HFFc6 (cell line): Measurements from ENCODE around the gene SDF4. TPM values are rescaled to one million over a fixed set of nuclear protein-coding genes. Genes with fewer than 3 reads are reported as not detected.

Experiments used
- microRNA-seq: library from miRNA; unstranded; fragments of <30 nt; microRNA quantifications from one replicate; pipeline ENCODE4, GENCODE V29; 2019
- total RNA-seq, 6 experiments: library from RNA; stranded (reverse); fragmentation: NEBNext Ultra II Directional; extraction: Animal tissue kit (Norgen Biotek cat#: 25700); gene quantifications; 2 replicates in 1 of 6; 3 replicates in 5 of 6; pipeline ENCODE4 v1.2.3, GENCODE V29; 2021

The SDF4 gene
- total RNA-seq, 6 experiments from 2014 or later: 182 to 231 (median 196) TPM

Small RNA genes within 50 kb of the gene (microRNA-seq; reads per million reads assigned to microRNA genes)
- not detected for gene MIR200A
- 3.1 reads per million for gene MIR200B
- not detected for gene MIR429

Other genes starting within 250 kb of the SDF4 start
- under 1 TPM in 2 of 6 experiments, not detected in 4; 0.17 to 0.18 TPM for gene PERM1, start 249.9 kb downstream of the SDF4 start, total RNA-seq
- 10 to 100 TPM; 14.1 to 17.4 (median 15.6) TPM for gene HES4, start 231.9 kb downstream of the SDF4 start, total RNA-seq
- gene ISG15, start 218.5 kb downstream of the SDF4 start, total RNA-seq: 10 to 100 TPM; 38.4 to 89.1 (median 42.1) TPM
- gene AGRN, start 211.9 kb downstream of the SDF4 start, total RNA-seq: 100 to 1,000 TPM; 131 to 164 (median 140) TPM
- gene RNF223, start 157.7 kb downstream of the SDF4 start, total RNA-seq: not detected
- gene C1orf159, start 115.9 kb downstream of the SDF4 start, total RNA-seq: 10 to 100 TPM in 1 of 6 experiments, 1 to 10 TPM in 5; 8.7 to 10.3 (median 9.6) TPM
- gene TTLL10, start 58.1 kb downstream of the SDF4 start, total RNA-seq: not detected
- gene TNFRSF18, start 25.4 kb downstream of the SDF4 start, total RNA-seq: not detected
- gene TNFRSF4, start 17.8 kb downstream of the SDF4 start, total RNA-seq: under 1 TPM in 1 of 6 experiments, not detected in 5; 0.17 TPM
- gene B3GALT6, start 236 bp upstream of the SDF4 start, total RNA-seq: 10 to 100 TPM; 24.5 to 35.7 (median 25.8) TPM
- gene C1QTNF12, start 14.7 kb upstream of the SDF4 start, total RNA-seq: 1 to 10 TPM in 3 of 6 experiments, under 1 TPM in 3; 0.31 to 1.7 (median 1.1) TPM
- gene UBE2J2, start 41.9 kb upstream of the SDF4 start, total RNA-seq: 10 to 100 TPM; 56.2 to 67.9 (median 61.1) TPM
- gene SCNN1D, start 48.4 kb upstream of the SDF4 start, total RNA-seq: 1 to 10 TPM; 1.4 to 3.0 (median 2.0) TPM
- 10 to 100 TPM; 39.4 to 50.8 (median 42.6) TPM for gene ACAP3, start 75.9 kb upstream of the SDF4 start, total RNA-seq
- gene PUSL1, start 76.6 kb upstream of the SDF4 start, total RNA-seq: 10 to 100 TPM; 23.5 to 28.7 (median 25.6) TPM
- 10 to 100 TPM; 65.6 to 78.3 (median 69.8) TPM for gene INTS11, start 92.7 kb upstream of the SDF4 start, total RNA-seq
- gene CPTP, start 92.8 kb upstream of the SDF4 start, total RNA-seq: 10 to 100 TPM; 24.6 to 31.5 (median 26.6) TPM
- under 1 TPM; 0.07 to 0.20 (median 0.13) TPM for gene TAS1R3, start 99.3 kb upstream of the SDF4 start, total RNA-seq
- gene DVL1, start 117.4 kb upstream of the SDF4 start, total RNA-seq: 10 to 100 TPM; 73.8 to 96.6 (median 74.5) TPM
- gene MXRA8, start 126.6 kb upstream of the SDF4 start, total RNA-seq: 100 to 1,000 TPM; 438 to 570 (median 524) TPM
- 100 to 1,000 TPM; 178 to 206 (median 196) TPM for gene AURKAIP1, start 143.2 kb upstream of the SDF4 start, total RNA-seq
- 100 to 1,000 TPM in 5 of 6 experiments, 10 to 100 TPM in 1; 96.2 to 115 (median 104) TPM for gene CCNL2, start 167.3 kb upstream of the SDF4 start, total RNA-seq
- 100 to 1,000 TPM; 131 to 154 (median 141) TPM for gene MRPL20, start 175.3 kb upstream of the SDF4 start, total RNA-seq
- gene ANKRD65, start 189.3 kb upstream of the SDF4 start, total RNA-seq: under 1 TPM in 2 of 6 experiments, not detected in 4; 0.14 TPM
- under 1 TPM in 5 of 6 experiments, not detected in 1; 0.12 to 0.33 (median 0.24) TPM for gene VWA1, start 203.7 kb upstream of the SDF4 start, total RNA-seq
- gene ATAD3C, start 217.7 kb upstream of the SDF4 start, total RNA-seq: under 1 TPM in 1 of 6 experiments, not detected in 5; 0.09 TPM
- gene ATAD3B, start 239.8 kb upstream of the SDF4 start, total RNA-seq: 10 to 100 TPM; 21.0 to 24.8 (median 23.0) TPM